WTC11 (cell line): Measurements from ENCODE around the gene WDR72. TPM values are rescaled to one million over a fixed set of nuclear protein-coding genes. Genes with fewer than 3 reads are reported as not detected.

ENCODE experiments used
- ATAC-seq: fragments of 200-7000 bp; cut with Tn5 transposase; 2 replicates; pipeline ENCODE4 v1.10.0; 2021; ENCODE audit warnings: mild to moderate bottlenecking, moderate library complexity
- CTCF ChIA-PET: fragments of 300-600 bp; sonication (Branson Sonifier 250); formaldehyde crosslinking; loops from one replicate; lab custom pipeline; 2021; ENCODE audit warnings: antibody characterized with exemption; lab: Charles Lee
- POLR2A ChIA-PET: fragments of 350-600 bp; sonication (Branson Sonifier 250); formaldehyde crosslinking; loops from one replicate; lab custom pipeline; 2021; ENCODE audit warnings: antibody characterized with exemption; lab: Charles Lee
- DNase-seq: peaks from one replicate; pipeline ENCODE4 v3.0.0; 2021; ENCODE audit warnings: low spot score
- H3K27ac Mint-ChIP-seq: 2 replicates; pipeline ENCODE4 v1.8.0; 2021; ENCODE audit warnings: mixed read lengths
- H3K27me3 Mint-ChIP-seq: 2 replicates; pipeline ENCODE4 v1.8.0; 2021; ENCODE audit warnings: low read depth, mild to moderate bottlenecking, moderate library complexity, mixed read lengths
- H3K36me3 Mint-ChIP-seq: 2 replicates; pipeline ENCODE4 v1.8.0; 2021; ENCODE audit warnings: mixed read lengths
- H3K4me1 Mint-ChIP-seq: 2 replicates; pipeline ENCODE4 v1.8.0; 2022; ENCODE audit warnings: mixed read lengths
- H3K4me3 Mint-ChIP-seq: 2 replicates; pipeline ENCODE4 v1.8.0; 2021; ENCODE audit warnings: mild to moderate bottlenecking, moderate library complexity, mixed read lengths
- H3K9me3 Mint-ChIP-seq: 2 replicates; pipeline ENCODE4 v1.8.0; 2021; ENCODE audit warnings: mixed read lengths
- ATF1 ChIP-seq: sonication (generic); formaldehyde crosslinking; IDR thresholded peaks from 2 replicates; pipeline ENCODE4 v1.8.1; 2023; ENCODE audit warnings: mild to moderate bottlenecking, moderate library complexity, missing genetic modification reagents
- CREB1 ChIP-seq: sonication (generic); formaldehyde crosslinking; IDR thresholded peaks from 2 replicates; pipeline ENCODE4 v1.8.0; 2023; ENCODE audit warnings: mild to moderate bottlenecking, missing genetic modification reagents
- FOXJ3 ChIP-seq: sonication (generic); formaldehyde crosslinking; IDR thresholded peaks from 2 replicates; pipeline ENCODE4 v1.9.0; 2021; ENCODE audit warnings: missing genetic modification reagents, mild to moderate bottlenecking, borderline replicate concordance
- KAT7 ChIP-seq: sonication (generic); formaldehyde crosslinking; IDR thresholded peaks from 2 replicates; pipeline ENCODE4 v1.8.1; 2023; ENCODE audit warnings: missing genetic modification reagents, mild to moderate bottlenecking, borderline replicate concordance
- NFYB ChIP-seq: sonication (generic); formaldehyde crosslinking; conservative IDR thresholded peaks from 2 replicates; pipeline ENCODE4 v1.8.0; 2022; ENCODE audit warnings: low read depth, missing genetic modification reagents
- NR2C2 ChIP-seq: sonication (generic); formaldehyde crosslinking; IDR thresholded peaks from 2 replicates; pipeline ENCODE4 v1.8.0; 2022; ENCODE audit warnings: mild to moderate bottlenecking, missing genetic modification reagents
- RORB ChIP-seq: fragments of 250-450 bp; sonication (Bioruptor Pico); IDR thresholded peaks from 2 replicates; pipeline ENCODE4 v1.9.0; 2021; ENCODE audit warnings: mild to moderate bottlenecking
- SOX15 ChIP-seq: fragments of 250-450 bp; sonication (Bioruptor Pico); IDR thresholded peaks from 2 replicates; pipeline ENCODE4 v1.9.0; 2021; ENCODE audit warnings: mild to moderate bottlenecking
- SP1 ChIP-seq: sonication (generic); formaldehyde crosslinking; conservative IDR thresholded peaks from 2 replicates; pipeline ENCODE4 v1.8.1; 2022; ENCODE audit warnings: missing genetic modification reagents
- ZNF263 ChIP-seq: sonication (generic); formaldehyde crosslinking; IDR thresholded peaks from 2 replicates; pipeline ENCODE4 v1.8.1; 2022; ENCODE audit warnings: low read depth, mild to moderate bottlenecking, moderate library complexity, missing genetic modification reagents
- total RNA-seq: library from RNA; stranded (reverse); gene quantifications from 3 replicates; pipeline ENCODE4 v1.2.3, GENCODE V29; 2021
- TF ChIP-seq, protein P1 (sequence below): fragments of 250-450 bp; sonication (Bioruptor Pico); IDR thresholded peaks from 2 replicates; pipeline ENCODE4 v1.8.0; 2021; ENCODE audit warnings: mild to moderate bottlenecking
- TF ChIP-seq, protein P2 (sequence below): sonication (generic); formaldehyde crosslinking; IDR thresholded peaks from 2 replicates; pipeline ENCODE4 v1.8.0; 2022; ENCODE audit warnings: missing genetic modification reagents
- TF ChIP-seq, protein P3 (sequence below): sonication (generic); formaldehyde crosslinking; IDR thresholded peaks from 2 replicates; pipeline ENCODE4 v1.8.0; 2023; ENCODE audit warnings: missing genetic modification reagents
- TF ChIP-seq, protein P4 (sequence below): fragments of 250-450 bp; sonication (Bioruptor Pico); IDR thresholded peaks from 2 replicates; pipeline ENCODE4 v1.9.0; 2021; ENCODE audit warnings: mild to moderate bottlenecking
- TF ChIP-seq, protein P5 (sequence below): sonication (generic); formaldehyde crosslinking; IDR thresholded peaks from 2 replicates; pipeline ENCODE4 v1.8.0; 2022; ENCODE audit warnings: mild to moderate bottlenecking, missing genetic modification reagents
- TF ChIP-seq, protein P6 (sequence below): sonication (generic); formaldehyde crosslinking; IDR thresholded peaks from 2 replicates; pipeline ENCODE4 v1.8.1; 2022; ENCODE audit warnings: mild to moderate bottlenecking, moderate library complexity, missing genetic modification reagents

The WDR72 gene
- total RNA-seq, 1 experiment from 2014 or later = 8.6 TPM

DNA sequence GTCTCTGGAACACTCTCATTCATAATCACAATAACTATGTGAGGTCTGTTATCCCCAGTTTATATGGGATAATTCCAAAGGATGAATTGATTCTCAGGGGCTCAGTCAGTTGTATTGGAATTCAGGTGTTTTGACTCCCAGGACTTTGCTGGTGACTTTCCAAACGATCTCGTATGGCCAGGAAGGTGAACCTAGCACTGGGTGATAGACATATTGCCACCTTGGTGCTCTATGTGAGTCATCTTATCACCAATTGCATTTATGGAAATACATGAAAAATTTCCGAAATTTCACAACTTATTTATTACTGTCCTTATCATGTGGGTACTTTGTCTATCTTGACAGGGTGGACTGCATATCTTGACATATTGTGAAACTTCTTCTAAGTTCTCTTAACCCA lies 287.3 kb downstream of the WDR72 start:
- peaks cover 4% of the 10 kb centered on the region; the same call in 1 of the 2 replicates for H3K4me1 Mint-ChIP-seq
- no peak overlapping the region for H3K4me3 Mint-ChIP-seq
- peaks cover 6% of the 10 kb centered on the region for H3K9me3 Mint-ChIP-seq
- no peak overlapping the region for H3K27ac Mint-ChIP-seq
- TF ChIP-seq, protein P1, sequence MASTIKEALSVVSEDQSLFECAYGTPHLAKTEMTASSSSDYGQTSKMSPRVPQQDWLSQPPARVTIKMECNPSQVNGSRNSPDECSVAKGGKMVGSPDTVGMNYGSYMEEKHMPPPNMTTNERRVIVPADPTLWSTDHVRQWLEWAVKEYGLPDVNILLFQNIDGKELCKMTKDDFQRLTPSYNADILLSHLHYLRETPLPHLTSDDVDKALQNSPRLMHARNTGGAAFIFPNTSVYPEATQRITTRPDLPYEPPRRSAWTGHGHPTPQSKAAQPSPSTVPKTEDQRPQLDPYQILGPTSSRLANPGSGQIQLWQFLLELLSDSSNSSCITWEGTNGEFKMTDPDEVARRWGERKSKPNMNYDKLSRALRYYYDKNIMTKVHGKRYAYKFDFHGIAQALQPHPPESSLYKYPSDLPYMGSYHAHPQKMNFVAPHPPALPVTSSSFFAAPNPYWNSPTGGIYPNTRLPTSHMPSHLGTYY (CRISPR knock-in tag) = no peak
- TF ChIP-seq, protein P2, sequence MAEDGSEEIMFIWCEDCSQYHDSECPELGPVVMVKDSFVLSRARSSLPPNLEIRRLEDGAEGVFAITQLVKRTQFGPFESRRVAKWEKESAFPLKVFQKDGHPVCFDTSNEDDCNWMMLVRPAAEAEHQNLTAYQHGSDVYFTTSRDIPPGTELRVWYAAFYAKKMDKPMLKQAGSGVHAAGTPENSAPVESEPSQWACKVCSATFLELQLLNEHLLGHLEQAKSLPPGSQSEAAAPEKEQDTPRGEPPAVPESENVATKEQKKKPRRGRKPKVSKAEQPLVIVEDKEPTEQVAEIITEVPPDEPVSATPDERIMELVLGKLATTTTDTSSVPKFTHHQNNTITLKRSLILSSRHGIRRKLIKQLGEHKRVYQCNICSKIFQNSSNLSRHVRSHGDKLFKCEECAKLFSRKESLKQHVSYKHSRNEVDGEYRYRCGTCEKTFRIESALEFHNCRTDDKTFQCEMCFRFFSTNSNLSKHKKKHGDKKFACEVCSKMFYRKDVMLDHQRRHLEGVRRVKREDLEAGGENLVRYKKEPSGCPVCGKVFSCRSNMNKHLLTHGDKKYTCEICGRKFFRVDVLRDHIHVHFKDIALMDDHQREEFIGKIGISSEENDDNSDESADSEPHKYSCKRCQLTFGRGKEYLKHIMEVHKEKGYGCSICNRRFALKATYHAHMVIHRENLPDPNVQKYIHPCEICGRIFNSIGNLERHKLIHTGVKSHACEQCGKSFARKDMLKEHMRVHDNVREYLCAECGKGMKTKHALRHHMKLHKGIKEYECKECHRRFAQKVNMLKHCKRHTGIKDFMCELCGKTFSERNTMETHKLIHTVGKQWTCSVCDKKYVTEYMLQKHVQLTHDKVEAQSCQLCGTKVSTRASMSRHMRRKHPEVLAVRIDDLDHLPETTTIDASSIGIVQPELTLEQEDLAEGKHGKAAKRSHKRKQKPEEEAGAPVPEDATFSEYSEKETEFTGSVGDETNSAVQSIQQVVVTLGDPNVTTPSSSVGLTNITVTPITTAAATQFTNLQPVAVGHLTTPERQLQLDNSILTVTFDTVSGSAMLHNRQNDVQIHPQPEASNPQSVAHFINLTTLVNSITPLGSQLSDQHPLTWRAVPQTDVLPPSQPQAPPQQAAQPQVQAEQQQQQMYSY (CRISPR knock-in tag) = no peak
- TF ChIP-seq CREB1 (CRISPR knock-in tag) (no peak), ZNF263 (no peak), SOX15 (no peak)
- TF ChIP-seq, protein P3, sequence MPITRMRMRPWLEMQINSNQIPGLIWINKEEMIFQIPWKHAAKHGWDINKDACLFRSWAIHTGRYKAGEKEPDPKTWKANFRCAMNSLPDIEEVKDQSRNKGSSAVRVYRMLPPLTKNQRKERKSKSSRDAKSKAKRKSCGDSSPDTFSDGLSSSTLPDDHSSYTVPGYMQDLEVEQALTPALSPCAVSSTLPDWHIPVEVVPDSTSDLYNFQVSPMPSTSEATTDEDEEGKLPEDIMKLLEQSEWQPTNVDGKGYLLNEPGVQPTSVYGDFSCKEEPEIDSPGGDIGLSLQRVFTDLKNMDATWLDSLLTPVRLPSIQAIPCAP (CRISPR knock-in tag) = no peak
- TF ChIP-seq, protein P4, sequence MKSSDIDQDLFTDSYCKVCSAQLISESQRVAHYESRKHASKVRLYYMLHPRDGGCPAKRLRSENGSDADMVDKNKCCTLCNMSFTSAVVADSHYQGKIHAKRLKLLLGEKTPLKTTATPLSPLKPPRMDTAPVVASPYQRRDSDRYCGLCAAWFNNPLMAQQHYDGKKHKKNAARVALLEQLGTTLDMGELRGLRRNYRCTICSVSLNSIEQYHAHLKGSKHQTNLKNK (CRISPR knock-in tag) = no peak
- TF ChIP-seq, all 79 proteins: peak for 0
- H3K27me3 Mint-ChIP-seq = no peaks in the 10 kb centered on the region
- ChIA-PET POLR2A (no interaction called here), CTCF (no interaction called here)
- DNase-seq (no peak), ATAC-seq (no peak)
- no peaks in the 10 kb centered on the region for H3K36me3 Mint-ChIP-seq

DNA sequence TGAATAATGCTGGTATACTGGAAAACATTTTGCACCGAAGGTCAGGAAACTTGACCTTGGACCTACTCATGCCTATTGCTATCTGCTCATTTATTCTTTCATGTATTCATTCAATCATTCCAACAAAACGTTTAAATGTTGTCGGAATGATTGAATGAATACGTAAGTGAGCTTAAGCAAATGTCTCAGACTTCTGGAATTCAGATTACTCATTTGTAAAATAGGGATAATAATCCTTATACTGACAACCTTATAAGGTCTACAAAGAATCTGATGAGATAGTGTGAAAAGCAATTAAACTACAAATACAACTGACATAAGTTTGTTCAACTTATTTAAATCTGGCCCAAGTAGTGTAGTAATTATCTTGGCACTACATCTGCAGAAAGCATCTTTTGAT lies 288.7 kb downstream of the WDR72 start:
- no peak overlapping the region for H3K4me3 Mint-ChIP-seq
- ATAC-seq (no peak), DNase-seq (no peak)
- H3K9me3 Mint-ChIP-seq = peaks cover 6% of the 10 kb centered on the region
- no peaks in the 10 kb centered on the region for H3K27me3 Mint-ChIP-seq
- H3K27ac Mint-ChIP-seq = no peak overlapping the region
- ChIA-PET CTCF (no interaction called here), POLR2A (no interaction called here)
- H3K4me1 Mint-ChIP-seq = peaks cover 4% of the 10 kb centered on the region; the same call in 1 of the 2 replicates
- TF ChIP-seq NFYB (CRISPR knock-in tag) (no peak), FOXJ3 (CRISPR knock-in tag) (no peak), SP1 (no peak), KAT7 (CRISPR knock-in tag) (no peak), RORB (no peak), ATF1 (CRISPR knock-in tag) (no peak), NR2C2 (no peak)
- TF ChIP-seq, protein P5, sequence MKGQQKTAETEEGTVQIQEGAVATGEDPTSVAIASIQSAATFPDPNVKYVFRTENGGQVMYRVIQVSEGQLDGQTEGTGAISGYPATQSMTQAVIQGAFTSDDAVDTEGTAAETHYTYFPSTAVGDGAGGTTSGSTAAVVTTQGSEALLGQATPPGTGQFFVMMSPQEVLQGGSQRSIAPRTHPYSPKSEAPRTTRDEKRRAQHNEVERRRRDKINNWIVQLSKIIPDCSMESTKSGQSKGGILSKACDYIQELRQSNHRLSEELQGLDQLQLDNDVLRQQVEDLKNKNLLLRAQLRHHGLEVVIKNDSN = no peak
- TF ChIP-seq, protein P6, sequence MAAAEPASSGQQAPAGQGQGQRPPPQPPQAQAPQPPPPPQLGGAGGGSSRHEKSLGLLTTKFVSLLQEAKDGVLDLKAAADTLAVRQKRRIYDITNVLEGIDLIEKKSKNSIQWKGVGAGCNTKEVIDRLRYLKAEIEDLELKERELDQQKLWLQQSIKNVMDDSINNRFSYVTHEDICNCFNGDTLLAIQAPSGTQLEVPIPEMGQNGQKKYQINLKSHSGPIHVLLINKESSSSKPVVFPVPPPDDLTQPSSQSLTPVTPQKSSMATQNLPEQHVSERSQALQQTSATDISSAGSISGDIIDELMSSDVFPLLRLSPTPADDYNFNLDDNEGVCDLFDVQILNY (CRISPR knock-in tag) = no peak
- TF ChIP-seq, protein P4 (CRISPR knock-in tag) = no peak
- H3K36me3 Mint-ChIP-seq = no peaks in the 10 kb centered on the region
